HCT116 (cell line): Measurements from ENCODE around the gene C10orf105.

Source experiments
- EZH2 ChIP-seq: fragments of 200-600 bp; sonication (generic); IDR thresholded peaks from 2 replicates; pipeline ENCODE4 v1.6.1; 2017; ENCODE audit warnings: antibody characterized with exemption, mixed run types
- POLR2AphosphoS5 ChIP-seq: IDR thresholded peaks from 2 replicates; pipeline ENCODE4 v1.6.1; 2011; ENCODE audit warnings: mild to moderate bottlenecking, low read depth, low read length, moderate library complexity
- TF ChIP-seq, protein P1 (sequence below), 3 experiments: fragments of 200-600 bp in 1 of 3; sonication (generic) in 1 of 3; IDR thresholded peaks in 2 of 3; conservative IDR thresholded peaks in 1 of 3; 2 replicates each; pipeline ENCODE4 v1.5.1; 2012 to 2017; ENCODE audit warnings: low read depth in 2 of 3, low read length in 2 of 3, antibody characterized with exemption in 1 of 3, borderline replicate concordance in 1 of 3, control low read depth in 1 of 3, mild to moderate bottlenecking in 1 of 3, mixed read lengths in 1 of 3, mixed run types in 1 of 3, moderate library complexity in 1 of 3; ENCODE audit not compliant: insufficient read depth in 1 of 3
- TF ChIP-seq, protein P2 (sequence below): IDR thresholded peaks from 2 replicates; pipeline ENCODE4 v1.6.1; 2011; ENCODE audit warnings: mild to moderate bottlenecking, low read length, moderate library complexity; ENCODE audit not compliant: insufficient replicate concordance; ENCODE audit errors: extremely low read depth

DNA sequence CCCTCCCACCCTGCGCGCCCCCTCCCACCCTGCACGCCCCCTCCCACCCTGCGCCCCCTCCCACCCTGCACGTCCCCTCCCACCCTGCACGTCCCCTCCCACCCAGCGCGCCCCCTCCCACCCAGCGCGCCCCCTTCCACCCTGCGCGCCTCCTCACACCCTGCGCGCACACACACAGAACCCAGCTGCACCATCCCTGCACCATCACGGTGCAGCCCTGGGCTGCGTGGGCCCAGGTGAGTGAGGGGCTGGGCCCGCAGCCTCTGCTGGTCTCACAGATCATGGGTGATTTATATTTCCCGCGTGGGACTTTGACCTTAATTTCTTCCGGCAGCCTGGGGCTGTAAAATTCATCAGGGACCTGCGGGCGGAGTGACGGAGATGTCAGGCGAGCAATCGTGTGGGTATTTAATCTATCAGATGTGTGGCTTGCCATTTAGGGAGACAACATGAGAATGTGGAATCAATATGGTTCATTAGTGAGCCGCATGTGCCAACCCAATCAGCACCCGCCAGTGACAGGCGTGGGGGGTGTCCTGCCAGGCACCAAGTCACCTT, 57.7 kb downstream of the C10orf105 start:
- TF ChIP-seq, protein P1, sequence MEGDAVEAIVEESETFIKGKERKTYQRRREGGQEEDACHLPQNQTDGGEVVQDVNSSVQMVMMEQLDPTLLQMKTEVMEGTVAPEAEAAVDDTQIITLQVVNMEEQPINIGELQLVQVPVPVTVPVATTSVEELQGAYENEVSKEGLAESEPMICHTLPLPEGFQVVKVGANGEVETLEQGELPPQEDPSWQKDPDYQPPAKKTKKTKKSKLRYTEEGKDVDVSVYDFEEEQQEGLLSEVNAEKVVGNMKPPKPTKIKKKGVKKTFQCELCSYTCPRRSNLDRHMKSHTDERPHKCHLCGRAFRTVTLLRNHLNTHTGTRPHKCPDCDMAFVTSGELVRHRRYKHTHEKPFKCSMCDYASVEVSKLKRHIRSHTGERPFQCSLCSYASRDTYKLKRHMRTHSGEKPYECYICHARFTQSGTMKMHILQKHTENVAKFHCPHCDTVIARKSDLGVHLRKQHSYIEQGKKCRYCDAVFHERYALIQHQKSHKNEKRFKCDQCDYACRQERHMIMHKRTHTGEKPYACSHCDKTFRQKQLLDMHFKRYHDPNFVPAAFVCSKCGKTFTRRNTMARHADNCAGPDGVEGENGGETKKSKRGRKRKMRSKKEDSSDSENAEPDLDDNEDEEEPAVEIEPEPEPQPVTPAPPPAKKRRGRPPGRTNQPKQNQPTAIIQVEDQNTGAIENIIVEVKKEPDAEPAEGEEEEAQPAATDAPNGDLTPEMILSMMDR (IDR thresholded peaks at IDR 0.05 in 2 of 3, conservative IDR thresholded peaks at IDR 0.05 in 1 of 3; ENCODE audit: borderline replicate concordance in 1 of 3, insufficient read depth in 1 of 3, low read depth in 2 of 3, low read length in 2 of 3) = no peak
- TF ChIP-seq, protein P2, sequence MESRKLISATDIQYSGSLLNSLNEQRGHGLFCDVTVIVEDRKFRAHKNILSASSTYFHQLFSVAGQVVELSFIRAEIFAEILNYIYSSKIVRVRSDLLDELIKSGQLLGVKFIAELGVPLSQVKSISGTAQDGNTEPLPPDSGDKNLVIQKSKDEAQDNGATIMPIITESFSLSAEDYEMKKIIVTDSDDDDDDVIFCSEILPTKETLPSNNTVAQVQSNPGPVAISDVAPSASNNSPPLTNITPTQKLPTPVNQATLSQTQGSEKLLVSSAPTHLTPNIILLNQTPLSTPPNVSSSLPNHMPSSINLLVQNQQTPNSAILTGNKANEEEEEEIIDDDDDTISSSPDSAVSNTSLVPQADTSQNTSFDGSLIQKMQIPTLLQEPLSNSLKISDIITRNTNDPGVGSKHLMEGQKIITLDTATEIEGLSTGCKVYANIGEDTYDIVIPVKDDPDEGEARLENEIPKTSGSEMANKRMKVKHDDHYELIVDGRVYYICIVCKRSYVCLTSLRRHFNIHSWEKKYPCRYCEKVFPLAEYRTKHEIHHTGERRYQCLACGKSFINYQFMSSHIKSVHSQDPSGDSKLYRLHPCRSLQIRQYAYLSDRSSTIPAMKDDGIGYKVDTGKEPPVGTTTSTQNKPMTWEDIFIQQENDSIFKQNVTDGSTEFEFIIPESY = no peak
- TF ChIP-seq POLR2AphosphoS5 (no peak), EZH2 (no peak)
